ENCODE data around the gene DNAJC17.
A peak's percentile ranks its signal among the peaks of the same experiment; 100 is the strongest.

Gene DNAJC17

DNA sequence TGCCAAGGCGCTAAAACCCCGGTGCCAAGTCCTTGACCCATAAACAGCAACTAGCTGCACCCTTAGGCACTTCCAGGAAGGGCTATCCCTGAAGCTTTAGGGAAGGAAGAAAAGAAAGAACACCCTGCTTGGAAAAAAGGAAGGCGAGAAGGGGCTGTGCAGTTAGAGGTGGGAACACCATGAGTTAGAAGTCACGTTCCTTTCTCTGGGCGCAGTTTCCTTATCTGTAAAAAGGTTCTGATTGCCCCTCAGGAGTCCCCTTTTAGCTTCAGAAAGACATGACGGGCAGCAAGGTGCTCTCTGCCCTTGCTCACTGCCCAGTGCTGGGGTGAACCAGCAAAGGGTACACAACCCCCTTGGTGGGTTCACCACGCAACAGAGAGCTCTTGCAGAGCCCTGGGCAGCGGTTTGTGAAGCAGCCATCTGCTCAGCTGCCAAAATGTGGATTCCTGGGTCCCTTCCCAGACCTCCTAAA lies 42.6 kb downstream of the DNAJC17 start:
- no peak for DNase-seq

DNA sequence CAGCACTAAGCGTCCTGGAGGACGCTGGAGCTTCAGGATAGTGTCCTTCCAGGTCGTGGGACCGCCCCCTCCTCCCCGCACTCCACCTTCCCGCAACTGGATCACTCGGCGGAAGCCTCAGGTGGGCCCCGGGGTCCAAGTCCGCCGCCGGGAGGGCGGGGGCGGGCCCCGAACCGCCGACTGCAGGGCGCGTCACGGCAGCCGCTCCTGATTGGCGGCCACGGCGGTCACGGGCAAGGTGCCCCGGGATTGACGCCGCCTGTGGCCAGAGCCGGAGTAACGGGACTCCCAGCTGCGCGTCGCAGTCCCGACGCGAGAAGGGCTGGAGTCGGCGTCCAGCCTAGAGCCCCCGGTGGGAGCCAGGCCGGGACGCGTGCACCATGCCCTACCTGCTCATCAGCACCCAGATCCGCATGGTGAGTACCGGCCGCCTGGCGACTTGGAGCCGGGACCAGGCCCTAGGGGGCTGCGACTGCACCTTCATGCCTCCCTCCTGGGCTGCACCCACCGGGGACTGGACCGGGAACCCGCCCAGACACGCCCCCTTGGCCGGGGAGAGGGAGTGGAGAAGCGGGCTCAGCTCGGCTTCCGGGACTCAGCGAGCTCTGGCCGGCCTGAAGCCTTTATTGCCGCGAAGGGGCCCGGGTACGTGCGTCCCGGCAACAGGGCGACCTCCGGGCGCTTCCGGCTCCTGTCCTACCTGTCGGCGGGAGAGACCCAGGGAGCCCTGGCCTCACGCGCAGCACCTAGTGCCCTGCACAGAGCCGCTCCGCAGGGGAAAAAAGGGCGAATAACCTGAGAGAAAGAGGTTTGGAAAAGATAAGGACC lies 43.3 kb downstream of the DNAJC17 start, which contains the start of gene GCHFR:
Gene GCHFR (plus strand): TSS at position 268 of the 828 bp plus-strand sequence. CDS start 113 bp downstream, at position 381.
- peak in 1 of 2 donors; percentile 53 for DNase-seq

DNA sequence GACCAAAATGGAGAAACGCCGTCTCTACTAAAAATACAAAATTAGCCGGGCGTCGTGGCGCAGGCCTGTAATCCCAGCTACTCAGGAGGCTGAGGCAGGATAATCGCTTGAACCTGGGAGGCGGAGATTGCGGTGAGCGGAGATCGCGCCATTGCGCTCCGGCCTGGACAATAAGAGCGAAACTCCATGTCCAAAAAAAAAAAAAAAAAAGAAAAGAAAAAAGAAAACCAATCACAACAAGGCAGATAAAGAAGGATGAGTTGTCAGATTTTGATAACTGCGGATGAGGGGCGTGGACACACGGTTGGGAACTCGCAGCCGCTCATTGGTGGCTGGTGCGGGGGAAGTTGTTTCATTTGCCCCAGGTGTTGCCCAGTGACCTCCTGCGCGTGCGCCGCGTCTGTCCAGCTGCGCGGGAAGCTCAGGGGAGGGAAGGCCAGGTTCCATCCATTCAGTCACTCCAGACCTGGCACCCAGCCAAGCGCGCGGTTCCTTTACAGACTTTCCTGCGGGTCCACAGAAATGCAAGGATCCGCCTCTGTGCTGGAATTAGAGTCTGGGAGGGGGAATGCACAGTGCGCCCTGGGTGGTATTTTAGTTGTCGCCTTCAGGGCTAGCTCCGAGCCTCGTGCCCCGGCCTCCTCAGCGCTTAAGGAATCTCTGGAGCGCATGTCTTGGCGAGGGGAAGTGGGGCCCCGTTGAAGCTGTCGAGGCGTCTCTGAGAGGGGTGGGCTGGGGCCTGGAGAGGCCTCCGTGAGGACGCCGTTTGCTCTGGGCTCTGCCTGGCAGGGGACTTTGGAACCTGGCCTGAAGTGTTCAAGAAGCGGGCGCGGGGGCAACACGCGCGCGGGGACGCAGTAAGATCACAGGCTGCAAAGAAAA lies 44.1 kb downstream of the DNAJC17 start:
- no peak for DNase-seq

DNA sequence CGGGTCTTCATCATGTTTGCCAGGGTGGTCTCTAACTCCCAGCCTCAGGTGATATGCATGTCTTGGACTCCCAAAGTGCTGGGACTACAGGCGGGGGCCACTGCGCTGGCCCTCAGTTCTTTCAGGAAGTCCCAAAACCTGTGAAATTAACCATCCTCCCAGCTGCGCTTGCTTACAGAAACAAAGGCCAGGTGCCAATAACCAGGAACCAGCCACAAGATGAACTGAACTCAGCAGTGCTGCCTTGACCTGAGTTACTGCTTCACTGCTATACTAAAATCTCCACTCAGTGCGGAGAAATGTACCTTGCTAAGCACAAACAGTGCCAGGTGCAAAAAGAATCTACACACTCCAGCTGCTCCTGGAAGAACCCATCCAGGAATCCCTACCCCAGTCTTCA lies 47.3 kb downstream of the DNAJC17 start:
- no peak for DNase-seq

DNA sequence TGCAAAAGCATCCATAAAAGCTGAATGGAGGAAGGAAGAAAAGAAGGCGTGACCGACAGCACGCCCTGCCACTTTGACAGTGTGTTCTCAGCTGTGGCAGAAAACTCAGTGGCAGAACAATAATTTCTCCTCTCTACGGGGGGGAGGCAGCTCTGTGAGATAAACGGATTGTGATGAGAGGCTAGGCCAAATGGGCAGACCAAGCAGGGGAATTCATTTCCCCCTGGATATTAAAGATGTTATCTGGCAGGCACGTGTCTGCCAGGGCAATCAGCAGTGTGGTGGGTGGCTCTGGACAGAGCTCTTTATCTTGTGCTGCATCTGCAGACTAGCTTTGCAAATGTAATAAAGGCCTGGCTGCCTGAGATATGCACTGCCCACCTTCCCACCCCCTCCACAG lies 50.3 kb downstream of the DNAJC17 start:
- DNase-seq, result no peak

DNA sequence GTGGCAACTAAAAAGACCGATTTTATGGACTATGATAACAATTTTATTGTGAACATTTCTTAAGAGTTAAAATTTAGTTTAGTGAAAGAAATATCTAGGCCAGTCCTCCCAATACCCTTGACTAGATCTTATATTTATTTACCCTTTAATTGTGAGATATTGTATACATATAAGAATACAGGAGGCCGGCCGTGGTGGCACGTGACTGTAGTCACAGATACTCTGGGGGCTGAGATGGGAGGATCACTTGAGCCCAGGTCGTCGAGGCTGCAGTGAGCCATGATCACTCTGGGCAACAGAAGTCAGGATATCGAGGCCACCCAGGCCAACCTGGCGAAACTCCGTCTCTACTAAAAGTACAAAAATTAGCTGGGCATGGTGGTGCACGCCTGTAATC lies 51.5 kb downstream of the DNAJC17 start:
- no peak for DNase-seq

DNA sequence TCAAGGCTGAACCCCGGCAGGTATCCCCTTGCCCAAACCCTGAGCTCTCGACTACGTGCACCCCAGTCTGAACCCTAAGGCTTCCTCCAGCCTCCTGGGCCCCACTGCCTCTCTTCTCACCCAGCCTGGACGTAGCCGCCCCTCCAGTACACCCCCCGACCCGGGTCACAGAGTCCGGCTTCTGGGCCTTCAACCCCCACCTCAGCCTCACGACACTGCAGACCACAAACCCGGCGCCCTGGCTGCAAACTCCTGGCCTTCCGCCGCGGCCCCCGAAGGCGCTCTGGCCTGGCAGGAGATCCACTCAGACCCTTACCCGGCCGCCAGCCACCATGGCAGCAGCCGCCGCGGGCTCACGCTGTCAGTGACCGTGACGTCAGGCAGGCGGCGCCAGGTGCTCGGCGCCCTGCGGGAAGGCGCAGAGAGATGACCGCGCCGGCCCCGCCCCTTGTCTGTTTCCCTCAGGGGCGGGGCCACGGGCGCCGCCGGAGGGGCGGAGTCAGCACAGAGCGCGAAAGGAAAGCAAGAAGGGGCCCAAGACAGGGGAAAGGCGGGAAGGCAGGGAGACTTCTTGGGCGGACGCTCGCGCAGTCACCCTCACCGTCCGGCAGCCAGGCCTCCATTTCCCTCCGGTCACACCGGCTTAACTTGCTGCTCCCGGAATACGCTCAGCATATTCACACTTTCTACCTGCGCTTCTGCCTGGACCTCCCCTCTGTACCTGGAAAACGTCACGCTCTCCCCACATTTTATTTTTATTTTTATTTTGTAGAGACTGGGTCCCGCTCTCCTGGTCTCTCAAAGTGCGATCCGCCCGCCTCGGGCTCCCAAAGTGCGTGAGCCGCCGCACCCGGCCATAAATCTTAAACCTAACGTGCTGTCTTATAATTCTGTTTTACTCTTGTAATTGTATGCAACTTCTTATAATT lies 52.1 kb downstream of the DNAJC17 start, which contains the start of gene RMDN3:
Gene RMDN3 (minus strand): TSS at position 372 of the 929 bp plus-strand sequence. CDS start 471 bp downstream, outside the sequence.
- peak; percentile 59 to 85 for DNase-seq

DNA sequence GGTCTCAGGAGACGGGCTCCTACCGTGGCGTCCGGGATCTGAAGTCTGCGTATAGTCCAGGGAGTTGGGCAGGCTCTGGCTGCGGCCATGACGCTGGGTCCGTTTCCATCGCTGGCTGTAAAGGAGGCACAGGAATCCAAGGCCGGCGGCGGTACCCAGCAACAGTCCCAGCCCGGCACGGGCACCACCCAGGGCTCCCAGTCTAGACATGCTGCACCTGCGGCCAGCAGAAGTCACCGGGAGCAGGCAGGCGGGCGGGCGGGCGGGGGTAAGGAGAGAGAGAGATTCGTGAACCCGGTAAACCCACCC lies 52.7 kb downstream of the DNAJC17 start:
- DNase-seq, result no peak

DNA sequence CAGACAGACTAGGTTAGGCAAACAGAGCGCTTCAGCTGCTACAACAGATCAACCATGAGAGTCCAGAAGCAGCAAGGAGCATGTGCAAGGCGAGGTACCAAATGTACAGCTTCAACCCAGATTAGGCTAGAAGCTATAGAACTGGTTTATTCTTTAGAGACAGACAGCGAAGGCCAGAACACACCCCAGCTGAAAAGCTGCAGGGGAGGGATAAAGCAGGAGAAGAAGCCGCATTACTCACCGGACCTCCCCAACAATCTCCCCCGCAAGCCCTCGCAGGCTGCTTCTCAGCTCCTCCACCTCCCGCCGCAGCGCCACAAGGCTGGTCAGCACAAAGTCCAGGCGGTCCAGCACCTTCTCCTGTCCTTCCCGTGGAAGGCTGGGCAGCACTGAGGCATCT lies 55.5 kb downstream of the DNAJC17 start:
- DNase-seq, result no peak

DNA sequence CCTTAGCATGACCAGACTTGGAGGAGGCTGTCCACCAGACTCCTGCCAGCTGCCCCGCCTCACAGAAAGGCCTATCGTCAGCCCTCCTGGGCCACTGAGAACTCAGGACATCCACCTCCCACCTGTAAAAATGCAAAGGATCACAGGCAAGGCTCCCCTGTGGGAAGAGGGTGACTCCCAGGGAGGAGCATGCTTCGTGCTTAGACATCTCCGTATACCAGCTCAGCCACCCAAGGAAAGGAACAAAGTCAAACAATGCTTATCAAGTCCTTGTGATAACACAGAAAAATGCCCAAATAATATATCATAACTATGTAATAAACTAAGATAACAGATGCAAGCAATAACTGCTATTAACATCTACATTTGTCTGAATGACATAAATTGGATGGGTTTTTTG lies 56.4 kb downstream of the DNAJC17 start:
- no peak for DNase-seq

DNA sequence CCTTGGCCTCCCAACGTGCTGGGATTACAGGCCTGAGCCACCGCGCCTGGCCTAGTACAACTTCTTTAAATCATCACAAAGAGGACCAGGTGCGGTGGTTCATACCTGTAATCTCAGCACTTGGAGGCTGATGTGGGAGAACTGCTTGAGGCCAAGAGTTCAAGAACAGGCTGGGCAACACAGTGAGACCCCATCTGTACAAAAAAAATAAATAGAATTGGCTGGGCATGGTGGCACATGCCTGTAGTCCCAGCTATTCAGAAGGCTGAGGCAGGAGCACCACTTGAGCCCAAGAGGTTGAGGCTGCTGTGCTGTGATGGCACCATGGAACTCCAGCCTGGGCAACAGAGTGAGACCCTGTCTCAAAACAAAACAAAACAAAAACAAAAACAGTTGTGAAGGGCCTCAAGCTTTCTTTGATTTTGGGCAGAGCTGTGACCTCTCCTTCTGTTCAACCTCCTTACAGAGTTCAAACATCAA lies 58.1 kb downstream of the DNAJC17 start:
- no peak for DNase-seq

DNA sequence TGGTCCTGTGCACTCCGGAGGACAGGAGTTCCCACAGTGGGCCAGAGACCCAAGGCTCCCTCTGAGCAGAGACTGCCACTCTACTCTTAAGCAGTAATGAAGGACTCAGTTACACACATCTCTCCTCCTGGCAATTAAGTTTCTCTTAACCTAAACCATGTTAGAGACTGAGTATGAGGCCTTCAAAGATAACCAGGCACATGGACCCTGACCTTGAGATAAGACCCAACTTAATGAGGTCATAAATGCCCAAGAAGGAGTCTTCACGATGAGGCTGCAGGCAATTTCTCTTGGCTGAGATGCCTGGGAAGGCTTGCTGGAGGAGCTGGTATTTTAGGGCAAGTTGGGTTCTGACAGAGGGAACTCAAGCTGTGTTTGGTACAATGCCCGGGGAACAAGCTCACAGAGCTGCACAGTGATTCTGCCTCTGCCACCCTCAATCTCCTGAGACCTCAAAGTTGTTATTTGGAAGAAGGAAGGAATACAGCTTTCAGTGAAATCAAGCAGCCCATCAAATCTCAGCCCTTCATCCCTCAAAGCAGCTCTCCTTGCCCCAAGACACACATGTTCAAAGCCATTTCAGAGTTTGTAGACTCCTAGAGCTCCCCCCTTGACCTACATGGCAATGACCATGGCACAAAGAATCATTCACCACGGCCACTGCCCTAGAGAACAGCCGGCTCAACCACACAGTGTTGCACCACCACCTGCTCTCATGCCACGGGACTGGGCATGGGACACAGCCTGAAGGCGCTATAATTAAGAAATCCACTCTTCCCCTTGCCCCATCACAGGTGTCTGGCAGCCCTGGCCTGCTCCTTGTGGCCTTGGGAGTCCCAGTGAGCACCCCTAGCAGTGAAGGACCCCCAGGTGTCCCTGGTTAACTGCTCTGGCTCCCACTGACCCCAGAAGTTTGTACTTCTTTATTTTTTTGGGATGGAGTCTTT lies 59.3 kb downstream of the DNAJC17 start:
- DNase-seq, result no peak

DNA sequence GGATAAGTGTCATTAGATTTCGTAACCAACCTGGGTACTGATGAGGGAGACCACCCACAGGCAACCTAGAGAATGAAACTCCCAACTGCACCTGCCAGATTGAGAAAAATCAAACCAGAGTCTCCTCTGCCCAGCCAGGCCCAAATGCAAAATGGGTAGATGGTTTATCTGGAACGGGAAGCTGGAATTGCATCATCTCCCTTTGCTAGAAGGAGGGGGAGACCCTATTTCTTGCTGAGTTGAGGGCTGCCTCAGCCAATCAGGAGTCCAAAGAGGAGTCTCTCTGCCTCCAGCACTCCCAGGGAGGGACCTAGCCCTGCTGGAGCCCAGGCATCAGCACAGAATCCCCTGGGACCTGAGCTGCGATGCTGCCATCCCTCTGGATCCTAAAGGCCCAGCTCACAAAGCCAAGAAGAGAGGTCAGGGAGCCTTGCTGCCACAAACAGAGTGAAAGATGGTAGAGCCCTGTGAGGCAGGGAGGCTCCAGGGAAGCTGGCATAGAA lies 60.3 kb downstream of the DNAJC17 start:
- DNase-seq, result no peak

DNA sequence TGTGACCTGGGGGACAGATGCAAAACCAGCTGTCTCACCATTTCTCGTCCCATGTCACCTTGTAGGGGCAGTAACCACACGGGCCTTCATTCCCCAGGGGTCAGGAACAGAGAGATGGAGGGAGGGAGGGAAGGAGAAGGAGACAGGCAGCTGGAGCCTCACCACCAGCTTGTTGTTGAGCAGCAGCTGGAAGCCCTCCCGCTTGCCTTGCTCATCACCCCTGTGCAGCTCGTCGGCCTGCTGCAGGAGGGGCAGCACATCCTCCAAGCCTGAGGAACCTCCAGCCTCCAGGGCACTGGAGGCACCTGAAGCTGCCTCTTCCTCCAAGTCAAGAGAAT lies 62.5 kb downstream of the DNAJC17 start:
- no peak for DNase-seq

DNA sequence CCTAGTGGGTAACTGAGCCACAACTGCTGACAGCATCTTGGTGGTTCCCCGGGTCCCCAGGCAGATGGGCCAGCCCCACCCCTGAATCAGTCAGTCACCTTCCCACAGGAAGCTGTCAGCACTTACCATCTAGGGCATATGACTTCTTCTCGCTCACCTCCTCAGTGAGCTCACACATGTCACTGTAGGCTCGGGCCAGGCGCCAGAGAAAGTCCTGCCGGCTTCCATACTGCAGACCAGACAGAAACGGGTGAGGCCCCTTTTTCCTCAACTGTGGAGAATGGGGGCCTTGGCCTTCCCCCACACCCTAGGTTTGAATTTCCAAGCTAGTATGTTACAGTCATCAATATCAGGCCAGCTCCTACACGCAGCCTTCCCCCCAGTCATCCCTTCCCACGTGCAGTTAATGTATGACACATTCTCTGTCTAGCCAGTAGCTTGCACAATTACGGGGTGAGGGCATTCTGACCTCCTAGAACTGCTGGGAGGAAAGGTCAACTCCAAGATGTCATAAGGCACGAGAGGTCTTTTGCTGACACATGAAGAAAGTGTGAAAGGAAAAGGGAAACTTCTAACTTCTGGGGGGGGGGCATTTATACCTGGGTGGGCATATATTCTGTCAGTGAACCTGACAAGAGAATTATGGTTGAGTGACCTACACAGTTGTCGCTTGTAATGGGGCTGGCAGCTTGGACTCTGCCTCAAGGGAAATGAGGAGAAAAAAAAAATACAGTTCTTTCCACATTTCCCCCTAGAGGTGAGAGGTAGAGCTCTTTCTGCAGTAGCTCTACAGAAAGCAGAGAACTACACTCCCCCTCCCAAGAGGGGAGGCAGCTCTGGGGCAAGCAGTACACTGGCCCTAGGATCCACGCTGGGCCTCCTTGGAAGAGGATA lies 63.1 kb downstream of the DNAJC17 start:
- no peak for DNase-seq

DNA sequence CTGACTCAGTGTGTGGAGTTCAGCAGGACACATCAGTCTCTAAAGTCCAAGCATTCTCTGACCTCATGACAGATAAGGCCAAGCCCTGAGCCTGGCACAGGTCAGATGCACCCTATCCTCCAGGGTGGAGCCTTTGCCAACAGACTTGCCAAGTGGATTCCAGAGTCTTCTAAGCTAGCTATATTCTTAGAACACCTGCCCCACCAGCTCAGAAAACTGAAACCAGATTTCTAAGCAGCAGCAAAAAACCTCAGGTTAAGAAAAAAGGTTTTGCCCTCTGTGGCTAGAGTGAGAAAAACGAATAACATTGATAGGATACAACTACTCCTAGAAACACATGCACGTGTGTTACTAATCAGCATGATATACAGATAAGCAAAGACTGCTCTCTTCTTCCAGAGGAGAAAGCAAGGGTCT lies 63.8 kb downstream of the DNAJC17 start:
- DNase-seq, result no peak

DNA sequence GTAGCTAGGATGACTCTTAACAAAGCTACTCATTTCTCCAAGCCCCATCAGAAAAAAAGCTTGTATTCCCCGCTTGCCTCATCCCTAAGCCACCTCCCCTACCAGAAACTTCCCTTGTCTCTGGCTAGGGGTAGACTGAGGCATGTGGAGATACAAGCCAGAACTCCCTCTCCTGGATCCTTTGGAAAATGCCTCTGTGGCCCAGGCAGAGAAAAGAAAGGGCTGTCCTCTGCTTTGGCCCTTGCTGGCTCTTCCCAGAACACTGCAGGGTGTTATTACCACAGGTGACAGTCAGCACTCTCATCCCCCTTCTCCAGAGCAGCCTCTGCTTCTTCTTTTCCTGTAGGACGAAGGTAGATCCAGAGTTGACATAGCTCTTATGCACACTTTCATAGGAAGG lies 67.4 kb downstream of the DNAJC17 start:
- no peak for DNase-seq

DNA sequence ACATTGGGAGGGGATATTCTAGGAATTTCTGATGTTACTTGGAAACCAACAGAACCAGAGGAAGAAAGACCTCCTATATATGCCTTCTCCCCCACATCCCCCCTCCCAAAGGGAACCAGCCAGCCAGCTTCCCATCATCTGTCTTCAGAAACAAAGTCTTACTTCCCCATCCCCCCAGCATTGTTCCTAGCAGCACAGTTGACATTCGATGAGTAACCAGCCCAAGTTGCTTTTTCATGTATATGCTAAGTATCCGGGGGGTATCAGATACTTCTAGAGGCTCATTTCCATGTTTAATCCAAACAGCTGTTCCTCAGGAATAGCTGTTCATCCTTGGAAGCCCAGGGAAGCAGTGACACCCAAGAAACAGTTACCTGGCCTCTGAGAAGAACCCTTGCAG lies 68.2 kb downstream of the DNAJC17 start:
- no peak for DNase-seq

DNA sequence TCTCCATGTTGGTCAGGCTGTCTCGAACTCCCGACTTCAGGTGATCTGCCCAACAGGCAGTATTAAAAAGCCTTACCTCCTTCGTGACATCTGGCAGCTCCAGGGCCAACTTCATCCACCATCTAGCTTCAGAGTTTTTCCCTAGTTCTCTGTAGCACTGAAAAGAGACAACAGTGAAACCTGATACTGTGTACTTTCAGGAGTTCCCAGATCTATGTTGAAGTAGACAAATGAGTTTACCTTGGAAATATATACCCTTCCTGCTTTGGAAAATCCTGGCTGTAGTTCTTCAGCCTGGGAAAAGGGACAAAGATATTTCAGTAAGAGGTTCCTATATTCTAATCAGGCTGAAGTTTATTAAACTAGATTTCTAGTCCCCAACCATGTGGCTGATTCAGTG lies 70.2 kb downstream of the DNAJC17 start:
- no peak for DNase-seq

DNA sequence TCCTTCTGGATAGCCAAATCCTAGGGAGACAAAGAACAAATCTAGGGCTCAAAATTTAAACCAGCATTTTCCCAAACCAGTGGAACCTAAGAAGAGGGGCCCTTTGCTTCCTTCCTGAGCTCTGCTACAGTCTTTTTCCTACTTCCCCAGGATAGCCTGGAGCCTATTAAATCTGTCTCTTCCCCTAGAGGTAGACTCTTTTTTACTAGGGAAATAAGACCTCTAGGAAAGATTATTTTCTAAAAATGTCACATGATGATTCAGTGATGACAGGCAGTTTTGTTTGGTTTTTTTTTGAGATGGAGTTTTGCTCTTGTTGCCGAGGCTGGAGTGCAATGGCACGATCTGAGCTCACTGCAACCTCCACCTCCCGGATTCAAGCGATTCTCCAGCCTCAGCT lies 70.7 kb downstream of the DNAJC17 start:
- DNase-seq, result no peak

Measured in bone marrow (tissue), 2 donors.